ENCODE measurements around the gene PLA2G2F. TPM values are rescaled to one million over a fixed set of nuclear protein-coding genes. Genes with fewer than 3 reads are reported as not detected.

Gene PLA2G2F
- total RNA-seq, 2 donors from 2014 or later: not detected

DNA sequence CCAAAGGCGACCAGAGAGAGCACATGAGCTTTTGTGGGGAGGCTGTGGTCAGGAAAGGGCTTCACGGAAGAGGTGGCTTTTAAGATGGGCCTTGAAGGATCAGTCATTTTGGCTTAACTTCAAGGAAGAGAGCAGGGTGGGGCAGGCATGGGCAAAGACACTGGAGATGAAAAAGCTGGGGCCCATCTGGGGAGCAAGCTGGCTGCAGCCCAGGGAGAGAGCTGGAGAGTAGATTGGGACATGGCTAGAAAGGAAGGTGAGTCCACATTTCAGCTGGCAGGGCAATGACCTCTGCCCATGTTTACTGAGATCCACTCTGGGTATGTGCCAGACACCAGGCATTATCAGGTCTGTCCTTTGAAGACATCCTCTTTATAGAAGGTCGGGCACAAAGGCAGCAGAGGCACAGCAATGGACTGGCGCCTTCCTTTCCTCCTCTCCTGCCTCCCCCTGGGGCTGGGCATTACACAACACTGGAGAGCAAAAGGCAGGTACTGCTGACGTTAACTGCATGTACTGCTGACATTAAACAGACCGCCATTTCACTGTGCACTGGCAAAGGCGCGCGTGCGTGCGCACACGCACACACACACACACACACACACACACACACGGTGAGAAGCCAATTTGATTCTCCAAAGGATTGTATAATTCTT is 44.6 kb downstream of the PLA2G2F start:
- intact Hi-C loops (cut with DNase I): no loop called here
- ATAC-seq (peak in 1 of 2 donors; percentile 25), DNase-seq (no peak)

- DNase-seq: no peak
- no peak for ATAC-seq
- intact Hi-C loops (cut with DNase I): no loop called here
These were observed 45.4 kb downstream of the PLA2G2F start for GRCh38 chr1:20184481-20184900.

DNA sequence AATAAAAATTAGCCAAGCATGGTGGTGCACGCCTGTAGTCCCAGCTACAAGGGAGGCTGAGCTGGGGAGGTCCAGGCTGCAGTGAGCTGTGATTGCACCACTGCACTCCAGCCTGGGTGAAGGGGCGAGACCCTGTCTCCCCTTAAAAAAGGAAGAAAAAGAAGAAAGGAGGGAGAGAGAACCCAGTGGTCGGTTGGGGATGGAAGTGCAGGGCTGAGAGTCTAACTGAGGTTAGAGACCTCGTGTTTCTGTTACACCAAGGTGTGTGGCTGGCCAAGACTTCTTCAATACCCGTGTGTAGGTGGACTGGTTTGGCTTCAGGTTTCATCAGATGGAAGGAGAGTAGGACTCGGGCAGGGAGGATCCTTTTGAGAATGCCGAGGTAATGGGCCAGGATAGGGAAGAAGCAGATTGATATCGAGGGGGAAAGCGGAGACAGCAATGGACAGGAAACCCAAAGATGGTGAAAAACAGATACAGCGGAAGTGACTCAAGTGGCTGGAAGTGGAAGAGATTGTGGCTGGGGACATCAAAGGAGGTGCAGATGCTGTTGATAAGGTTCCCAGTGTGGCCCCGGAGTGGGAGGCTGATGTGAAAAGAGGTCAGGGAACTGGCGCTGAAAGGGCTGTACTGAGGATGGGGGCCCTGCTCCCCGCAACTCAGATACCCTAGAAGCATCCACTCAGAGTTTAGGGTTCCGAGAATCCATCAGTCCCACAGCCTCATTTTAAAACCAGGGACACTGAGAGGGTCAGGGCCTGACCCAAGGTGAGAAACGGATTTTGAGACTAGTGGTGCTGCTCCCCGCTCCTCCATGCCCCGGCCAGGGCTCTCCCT is 46.1 kb downstream of the PLA2G2F start:
- ATAC-seq: no peak
- intact Hi-C loops (cut with DNase I): no loop called here
- DNase-seq: no peak

DNA sequence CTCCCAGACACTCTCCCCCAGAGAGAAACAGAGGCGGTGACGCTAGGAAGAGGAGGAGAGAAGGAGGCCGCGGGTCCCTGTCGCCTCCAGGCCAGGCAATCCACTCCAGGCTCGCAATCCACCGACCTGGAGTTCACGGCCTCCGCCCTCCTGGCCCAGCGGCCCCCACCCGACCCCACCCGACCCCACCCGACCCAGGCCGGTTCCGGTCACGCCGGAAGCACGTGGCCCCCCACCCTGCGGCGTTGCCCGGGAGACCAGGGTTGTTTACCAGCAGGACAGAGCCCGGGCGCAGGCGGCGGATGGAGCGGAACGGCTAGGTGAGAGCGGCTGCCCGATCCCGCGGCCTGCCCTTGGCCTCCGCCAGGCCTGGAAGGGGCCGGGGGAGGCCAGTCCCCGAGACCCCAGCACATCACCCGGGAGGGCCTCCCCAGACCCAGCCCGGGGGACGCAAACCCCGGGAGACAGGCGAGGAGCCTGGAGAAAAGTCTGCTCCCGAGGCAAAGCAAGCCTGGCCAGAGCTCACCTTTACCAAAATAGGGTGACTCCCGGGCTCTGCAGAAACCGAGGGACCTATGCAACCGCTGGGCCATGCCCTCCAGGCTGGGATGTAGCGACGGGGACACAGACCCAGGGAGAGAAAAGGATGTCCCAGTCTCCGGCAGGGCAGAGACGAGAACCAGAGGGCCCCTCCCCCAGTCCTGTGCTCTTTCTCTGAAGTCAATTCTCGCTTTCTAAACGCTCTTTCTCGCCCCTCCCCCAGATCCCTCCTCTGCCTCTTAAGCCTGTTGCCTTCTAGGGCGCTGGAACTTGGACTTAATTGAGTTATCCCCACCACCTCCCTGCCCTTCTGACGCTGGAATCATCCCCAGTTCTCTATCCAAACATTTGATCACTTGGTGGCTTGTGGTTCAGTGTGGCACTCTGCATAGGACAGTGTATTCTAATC is 47.0 kb downstream of the PLA2G2F start, which contains the start of the genes PLA2G2C and UBXN10:
Gene PLA2G2C, minus strand, starts transcription at position 685 of the 949 bp plus-strand sequence. CDS start 9,155 bp downstream, outside the sequence.
Gene UBXN10, plus strand, starts transcription at position 263 of the 949 bp plus-strand sequence. CDS start 4,466 bp downstream, outside the sequence.
- peak; percentile 74 to 81 for ATAC-seq
- peak; percentile 75 for DNase-seq
- intact Hi-C loops (cut with DNase I): no loop called here

DNA sequence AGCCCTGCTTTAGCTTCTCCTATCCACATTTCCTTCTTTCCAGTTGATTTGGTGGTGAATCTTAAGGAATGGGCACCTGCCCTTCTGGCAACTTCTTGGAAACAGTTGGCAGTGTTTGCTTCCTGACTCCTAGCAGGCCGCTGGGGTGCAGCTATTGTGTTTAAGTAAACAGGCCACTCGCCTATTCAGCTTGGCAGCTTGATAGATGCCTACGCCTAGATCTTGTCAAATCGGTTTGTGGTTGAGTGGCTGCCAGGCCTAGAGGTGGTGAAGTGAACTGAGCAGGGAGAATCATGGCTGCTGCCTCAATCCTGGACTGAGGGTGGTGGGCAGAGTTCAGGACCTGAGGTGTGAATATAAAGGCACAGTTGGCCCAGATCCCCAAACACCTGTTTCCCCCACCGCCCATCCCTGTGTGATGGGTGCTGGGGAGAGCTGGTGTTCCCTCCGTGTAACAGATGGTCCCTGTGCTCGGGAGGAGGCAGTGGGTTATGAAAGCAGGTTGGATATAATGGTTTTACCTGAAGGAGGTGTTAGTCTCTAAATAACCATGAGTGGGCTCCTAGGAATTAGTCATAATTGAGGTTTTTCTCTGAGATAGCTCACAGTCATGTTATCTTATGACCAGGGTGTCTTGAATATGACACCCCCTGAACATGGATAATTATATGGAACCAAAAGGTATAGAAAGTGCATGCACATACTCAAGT is 48.1 kb downstream of the PLA2G2F start:
- intact Hi-C loops (cut with DNase I): no loop called here
- peak; percentile 55 for DNase-seq
- ATAC-seq: peak in 1 of 2 donors; percentile 44

DNA sequence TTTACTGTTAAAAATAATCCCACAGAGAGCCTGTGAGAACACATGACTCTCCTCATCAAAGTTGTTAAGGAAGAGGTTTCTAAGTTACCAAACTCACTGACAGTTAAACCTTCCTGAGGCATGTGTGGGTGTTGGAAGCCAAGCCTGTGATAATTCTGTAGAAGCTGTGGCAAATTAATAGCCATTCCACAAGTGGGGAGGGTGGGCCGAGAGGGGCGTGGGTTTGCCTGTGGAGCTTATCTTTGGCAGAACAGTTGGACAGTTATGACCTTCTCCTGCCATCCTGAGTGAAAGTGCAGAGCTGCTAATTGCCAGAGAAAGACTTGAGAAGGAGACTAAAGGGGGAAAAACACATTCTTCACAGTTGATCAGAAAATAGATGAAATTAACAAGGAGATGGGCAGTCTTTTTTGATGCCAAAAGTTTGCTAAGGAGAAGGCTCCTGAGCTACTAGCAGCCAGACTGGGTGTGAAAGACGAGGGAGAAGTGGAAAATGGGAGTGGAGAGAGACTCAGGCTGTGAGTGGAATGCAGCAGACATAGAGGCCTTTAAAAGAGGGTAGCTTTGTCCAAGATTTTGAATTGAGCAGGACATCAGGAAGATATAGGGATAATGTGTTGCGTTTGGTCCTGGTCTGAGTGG is 48.8 kb downstream of the PLA2G2F start:
- ATAC-seq: peak in 1 of 2 donors; percentile 6
- no peak for DNase-seq
- intact Hi-C loops (cut with DNase I): no loop called here

DNA sequence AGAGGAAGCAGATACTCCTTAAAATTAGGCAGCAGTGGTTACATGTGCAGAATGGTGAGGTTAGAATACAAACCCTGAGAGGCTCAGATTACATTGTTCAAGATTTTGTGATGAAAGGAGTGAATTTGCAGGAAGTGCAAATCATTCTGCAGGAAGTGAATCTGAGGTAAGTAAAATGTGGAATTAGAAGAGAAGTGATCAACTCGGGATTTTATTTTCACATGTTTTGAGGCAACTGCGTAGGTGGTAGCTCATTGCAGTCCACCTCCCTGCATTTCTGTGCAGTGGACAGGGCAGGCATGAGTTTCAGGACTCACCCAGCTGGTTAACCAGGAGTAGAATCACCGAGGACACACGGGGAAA is 49.3 kb downstream of the PLA2G2F start:
- intact Hi-C loops (cut with DNase I): no loop called here
- DNase-seq (no peak), ATAC-seq (no peak)

DNA sequence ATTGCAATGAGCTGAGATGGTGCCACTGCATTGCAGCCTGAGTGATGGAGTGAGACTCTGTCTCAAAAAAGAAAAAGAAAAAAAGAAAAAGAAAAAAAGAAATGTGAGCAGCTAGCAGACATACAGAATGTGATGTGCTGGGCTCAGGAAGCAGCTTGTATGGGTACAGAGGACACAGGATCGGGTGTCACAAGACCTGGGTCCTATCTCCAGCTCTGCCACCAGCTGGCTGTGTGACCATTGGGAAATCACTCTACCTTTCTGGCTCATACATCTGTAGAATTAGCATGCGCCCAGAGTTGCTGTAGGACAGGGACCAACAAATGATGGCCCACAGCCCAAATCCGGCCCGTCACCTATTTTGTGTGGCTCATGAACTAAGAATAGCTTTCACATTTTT is 50.5 kb downstream of the PLA2G2F start:
- DNase-seq: no peak
- no peak for ATAC-seq
- intact Hi-C loops (cut with DNase I): loop anchor here in 1 of 2 donors (10.0 kb wide), 1 partner anchor 85 kb away; no protein-coding TSS in a partner anchor

DNA sequence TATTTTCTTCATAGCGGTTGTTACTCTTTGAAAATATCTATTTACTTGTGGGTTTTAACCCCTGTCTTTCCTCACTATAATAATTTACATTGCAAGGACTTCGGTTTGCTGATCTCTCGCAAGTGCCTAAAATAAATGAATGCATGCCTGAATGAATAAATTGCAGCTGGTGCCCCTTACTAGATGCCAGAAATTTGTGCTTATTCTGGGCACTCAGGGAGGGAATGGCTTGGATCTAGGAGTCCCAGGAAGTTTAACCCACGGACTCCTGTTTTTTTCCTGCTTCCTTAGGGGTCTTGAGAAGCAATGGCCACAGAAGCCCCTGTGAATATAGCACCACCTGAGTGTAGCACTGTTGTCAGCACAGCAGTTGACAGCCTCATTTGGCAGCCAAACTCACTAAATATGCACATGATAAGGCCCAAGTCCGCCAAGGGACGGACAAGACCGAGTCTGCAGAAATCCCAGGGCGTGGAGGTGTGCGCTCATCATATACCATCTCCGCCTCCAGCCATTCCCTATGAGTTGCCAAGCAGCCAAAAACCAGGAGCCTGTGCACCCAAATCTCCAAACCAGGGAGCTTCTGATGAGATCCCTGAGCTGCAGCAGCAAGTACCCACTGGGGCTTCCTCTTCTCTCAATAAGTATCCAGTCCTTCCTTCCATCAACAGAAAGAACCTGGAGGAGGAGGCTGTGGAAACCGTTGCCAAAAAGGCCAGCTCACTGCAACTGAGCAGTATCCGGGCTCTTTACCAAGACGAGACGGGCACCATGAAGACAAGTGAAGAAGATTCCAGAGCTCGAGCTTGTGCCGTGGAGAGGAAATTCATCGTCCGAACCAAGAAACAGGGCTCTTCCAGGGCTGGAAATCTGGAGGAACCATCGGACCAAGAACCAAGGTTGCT is 51.4 kb downstream of the PLA2G2F start:
- DNase-seq (no peak), ATAC-seq (no peak)
- intact Hi-C loops (cut with DNase I): loop anchor here in 1 of 2 donors (10.0 kb wide), 1 partner anchor 86 kb away; no protein-coding TSS in a partner anchor

GRCh38 chr1:20191266-20191825 is 52.2 kb downstream of the PLA2G2F start:
- ATAC-seq (no peak), DNase-seq (no peak)
- intact Hi-C loops (cut with DNase I): loop anchor here in 1 of 2 donors (10.0 kb wide), 1 partner anchor 87 kb away; no protein-coding TSS in a partner anchor

DNA sequence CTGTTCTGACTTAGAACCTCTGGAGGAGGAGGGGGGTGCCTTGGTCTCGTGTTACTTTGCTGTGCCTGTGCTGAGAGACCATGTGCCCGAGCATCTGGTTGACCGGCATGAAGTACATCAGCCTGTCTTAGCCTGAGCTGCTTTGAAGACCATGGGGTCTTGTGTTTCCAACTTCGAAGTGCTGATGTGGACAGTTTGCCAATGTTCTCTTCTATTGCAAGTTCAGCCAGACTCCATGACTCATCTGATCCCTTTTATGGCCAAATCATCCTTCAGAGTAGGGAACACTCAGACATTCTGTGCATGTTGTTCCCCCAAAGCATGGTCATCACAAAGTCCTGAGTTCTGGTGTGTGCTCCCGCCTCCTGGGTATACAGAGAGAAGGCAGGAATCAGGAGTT is 53.2 kb downstream of the PLA2G2F start:
- ATAC-seq (peak; percentile 18 to 64), DNase-seq (no peak)
- intact Hi-C loops (cut with DNase I): loop anchor here in 1 of 2 donors (10.0 kb wide), 1 partner anchor 88 kb away; no protein-coding TSS in a partner anchor

GRCh38 chr1:20192871-20193411 is 53.8 kb downstream of the PLA2G2F start:
- DNase-seq: no peak
- no peak for ATAC-seq
- intact Hi-C loops (cut with DNase I): loop anchor here in 1 of 2 donors (10.0 kb wide), 1 partner anchor 88 kb away; no protein-coding TSS in a partner anchor

DNA sequence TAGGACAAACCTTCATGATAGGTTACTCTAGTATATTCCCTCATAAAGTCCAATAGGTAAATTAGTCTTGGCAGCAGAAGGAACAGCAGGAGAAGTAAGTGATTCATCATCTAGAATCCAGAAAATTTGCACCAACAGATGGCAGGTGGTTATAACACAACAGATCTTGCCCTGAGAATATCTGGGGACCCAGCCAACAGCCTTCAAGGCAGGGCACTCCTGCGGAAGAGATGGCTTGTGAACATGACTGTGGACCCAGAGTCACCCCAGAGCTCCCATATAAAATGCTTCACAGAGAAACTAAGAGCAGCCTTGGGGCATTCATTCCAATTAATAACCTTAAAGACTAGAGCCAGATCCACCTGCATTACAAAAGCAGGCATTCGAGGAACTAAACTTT is 55.1 kb downstream of the PLA2G2F start:
- intact Hi-C loops (cut with DNase I): loop anchor here in 1 of 2 donors (2.0 to 10.0 kb wide), 2 partner anchors 89 to 275 kb away; no protein-coding TSS in a partner anchor
- ATAC-seq: no peak
- DNase-seq: no peak

DNA sequence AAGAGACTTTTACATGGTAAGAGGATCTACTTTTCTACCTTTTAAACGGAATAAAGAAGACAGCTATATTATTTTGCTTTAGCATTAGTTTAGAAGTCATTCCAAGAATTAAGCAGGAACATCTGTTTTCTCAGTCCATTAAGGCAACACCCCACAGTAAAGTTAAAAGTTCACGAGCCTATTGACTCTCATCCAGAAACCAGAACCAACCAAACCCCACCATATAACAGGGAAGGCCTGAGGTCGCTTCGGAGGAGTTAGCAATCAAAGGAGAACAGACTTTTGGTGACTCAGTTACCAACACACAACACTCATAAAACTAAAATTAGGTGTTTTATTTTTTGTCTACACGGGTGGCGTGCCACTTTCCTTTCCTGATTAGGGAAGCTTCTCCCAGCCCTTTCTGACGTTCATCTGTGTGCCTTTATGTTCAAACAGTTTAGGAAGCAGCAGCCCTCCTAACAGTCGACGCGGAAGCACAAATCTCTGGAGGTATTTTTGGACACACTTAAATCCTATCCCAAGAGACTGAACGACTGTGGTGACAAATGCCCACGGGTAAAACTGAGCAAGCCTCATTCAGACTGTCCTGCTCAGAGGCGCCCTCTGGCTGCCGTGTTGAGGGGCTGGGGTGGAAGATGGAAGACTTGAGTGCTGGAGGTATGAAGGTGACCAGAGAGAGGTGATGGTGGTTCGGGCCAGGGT is 55.8 kb downstream of the PLA2G2F start:
- DNase-seq (peak; percentile 76), ATAC-seq (peak; percentile 73 to 83)
- intact Hi-C loops (cut with DNase I): loop anchor here in 1 of 2 donors (2.0 to 10.0 kb wide), 2 partner anchors 90 to 276 kb away; no protein-coding TSS in a partner anchor

DNA sequence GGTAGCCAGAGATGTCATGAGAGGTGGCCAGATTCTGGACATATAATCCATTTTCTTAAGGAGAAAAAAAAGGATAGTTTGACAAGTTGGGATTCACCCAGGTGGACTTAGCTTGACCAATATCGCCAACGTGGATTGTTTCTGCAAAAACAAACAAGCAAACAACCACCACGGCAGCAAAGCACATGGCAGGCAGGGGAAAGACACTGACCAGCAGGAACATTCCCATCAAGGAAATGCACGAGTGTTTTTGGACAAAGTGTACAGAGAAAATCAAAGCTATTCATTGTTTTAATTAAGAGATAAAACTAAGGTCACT is 56.3 kb downstream of the PLA2G2F start:
- intact Hi-C loops (cut with DNase I): loop anchor here in 1 of 2 donors (2.0 to 10.0 kb wide), 2 partner anchors 91 to 277 kb away; no protein-coding TSS in a partner anchor
- DNase-seq: no peak
- ATAC-seq: no peak

All from left cardiac atrium (tissue), 4 donors.